Measurements from ENCODE around the gene TMEM106C.

- TF ChIP-seq GATA2 (IDR thresholded peaks at IDR 0.05; ENCODE audit: low read depth, low read length), result no peak
- TF ChIP-seq GATA3 (IDR thresholded peaks at IDR 0.05; ENCODE audit: low read depth, low read length), result no peak
These were observed 15.8 kb downstream of the TMEM106C start for GRCh38 chr12:47979166-47979565.

Data from SH-SY5Y (cell line).